HG03342 (cell line): Measurements from ENCODE around the gene HAND2.

ENCODE experiments used
- ATAC-seq: cut with Tn5 transposase; IDR thresholded peaks from one replicate; pipeline ENCODE4 v1.9.1; 2021; ENCODE audit warnings: mild to moderate bottlenecking, moderate library complexity; ENCODE audit not compliant: unreplicated experiment

HAND2 gene

DNA sequence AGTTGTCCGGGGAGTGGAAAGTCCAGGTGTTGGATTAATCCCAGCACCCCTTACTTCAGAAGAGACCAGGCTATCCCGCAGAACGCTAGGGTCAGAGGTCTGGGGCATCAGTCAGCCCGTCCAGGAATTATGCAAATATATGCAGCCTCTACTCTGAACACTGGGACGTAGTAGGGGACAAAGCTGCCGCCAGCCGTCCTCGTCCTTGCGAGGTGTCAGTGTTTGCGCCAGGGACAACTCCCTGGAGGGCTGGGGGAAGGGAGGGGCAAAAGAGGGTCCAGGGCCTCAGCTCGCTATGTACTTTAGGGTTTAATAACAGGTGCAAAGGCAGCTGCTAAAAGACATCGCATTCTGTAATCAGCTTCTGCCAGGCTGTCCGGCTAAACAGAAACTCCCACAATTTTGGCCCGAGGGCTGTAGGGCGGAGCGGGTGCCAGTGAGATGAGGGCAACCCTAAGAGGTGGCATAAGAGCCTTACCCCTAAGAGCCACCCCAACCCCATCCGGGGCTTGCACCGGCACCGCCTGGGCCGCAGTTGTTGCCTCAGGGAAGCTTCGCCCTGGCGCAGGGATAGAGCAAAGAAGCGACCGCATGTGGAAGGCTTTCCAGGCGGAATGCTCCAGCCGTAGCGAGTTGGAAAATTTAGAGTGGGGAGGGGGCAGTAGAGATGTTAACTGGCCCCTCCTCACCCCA, 8.4 kb downstream of the HAND2 start:
- ATAC-seq = no peak

GRCh38 chr4:173520921-173521466, 9.0 kb downstream of the HAND2 start:
- ATAC-seq = no peak

GRCh38 chr4:173519111-173520101, 10.6 kb downstream of the HAND2 start:
- ATAC-seq = no peak

DNA sequence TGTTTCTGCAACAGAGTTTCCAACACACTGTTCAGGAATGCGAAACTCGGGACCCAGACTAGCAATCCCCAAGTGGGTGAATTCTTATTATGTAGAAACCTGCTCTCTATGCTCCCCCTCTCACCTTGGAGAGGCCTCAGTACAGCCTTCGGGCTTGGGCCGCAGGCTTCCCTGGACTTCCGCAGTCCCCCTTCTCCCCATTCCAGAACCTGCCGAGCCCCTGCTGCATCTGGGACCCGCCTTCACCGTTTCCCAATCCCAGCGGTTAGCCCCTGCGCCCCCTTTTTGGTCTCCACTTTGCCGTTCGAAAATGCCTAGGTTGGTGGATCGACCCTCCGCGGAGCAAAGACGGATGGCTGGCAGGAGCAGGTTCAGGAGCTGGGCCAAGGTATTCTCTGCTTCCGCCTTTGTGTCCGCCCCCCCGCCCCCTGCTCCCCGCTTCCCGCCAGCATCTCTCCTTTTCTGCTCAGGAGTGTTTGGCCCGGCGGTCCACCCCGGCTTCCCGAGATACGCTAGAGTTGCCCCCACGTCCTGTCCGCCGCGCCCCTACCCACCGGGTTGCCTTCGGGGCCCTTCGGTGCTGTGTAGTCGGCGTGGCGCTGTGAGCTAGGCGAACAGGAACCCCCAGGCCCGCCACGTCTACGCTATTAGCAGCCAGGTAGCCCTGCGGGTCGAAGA, 11.5 kb downstream of the HAND2 start:
- ATAC-seq = no peak

- no peak for ATAC-seq
Observed at GRCh38 chr4:173517781-173518424, 12.1 kb downstream of the HAND2 start.

GRCh38 chr4:173516621-173517524, 13.2 kb downstream of the HAND2 start:
- no peak for ATAC-seq

DNA sequence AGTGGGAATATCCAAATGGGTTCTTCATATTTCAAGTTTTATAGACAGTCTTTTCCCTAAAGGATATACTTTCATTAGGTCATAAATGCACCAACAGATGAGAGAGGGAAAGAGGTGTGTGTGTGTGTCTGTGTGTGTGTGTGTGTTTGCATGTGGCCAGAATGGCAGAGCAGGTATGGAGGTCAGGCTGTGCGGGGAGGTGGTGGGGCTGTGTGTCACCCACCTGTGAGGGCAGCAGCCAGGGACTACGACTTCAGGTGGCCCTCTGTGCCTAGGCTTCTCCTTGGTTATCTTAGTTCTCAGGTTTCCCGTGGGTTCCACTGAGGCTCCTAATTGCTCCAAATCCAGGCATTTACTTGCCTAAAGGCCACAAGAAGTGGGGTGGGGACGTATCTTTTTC, 14.6 kb downstream of the HAND2 start:
- no peak for ATAC-seq

DNA sequence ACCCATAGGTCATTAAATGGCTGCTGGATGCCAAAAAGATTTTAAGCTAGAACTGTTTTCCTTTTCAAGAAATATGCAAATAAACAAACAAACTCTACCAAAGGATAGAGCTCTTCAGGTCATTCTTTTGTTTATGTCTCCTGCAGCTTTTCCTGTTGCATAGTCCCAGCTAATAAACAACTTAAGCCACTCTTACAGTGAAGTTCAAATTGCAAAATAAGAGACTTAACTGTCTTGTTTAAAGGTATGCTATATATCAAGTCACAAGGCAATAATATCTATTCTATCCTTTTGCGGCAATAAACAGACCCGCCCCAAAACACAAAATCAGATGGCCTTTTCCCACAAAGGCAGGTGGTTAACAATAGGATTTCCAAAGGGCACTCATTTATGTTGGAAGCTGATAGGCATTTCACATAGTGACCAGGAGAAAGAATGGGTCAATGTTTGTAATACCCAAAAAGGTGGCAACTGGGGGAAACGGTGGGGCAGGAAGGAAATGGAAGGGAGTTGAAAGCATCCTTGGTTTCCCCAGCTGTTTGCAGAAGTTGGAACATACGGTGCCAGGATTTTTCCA, 15.3 kb downstream of the HAND2 start:
- no peak for ATAC-seq

GRCh38 chr4:173513651-173514050, 16.4 kb downstream of the HAND2 start:
- no peak for ATAC-seq

DNA sequence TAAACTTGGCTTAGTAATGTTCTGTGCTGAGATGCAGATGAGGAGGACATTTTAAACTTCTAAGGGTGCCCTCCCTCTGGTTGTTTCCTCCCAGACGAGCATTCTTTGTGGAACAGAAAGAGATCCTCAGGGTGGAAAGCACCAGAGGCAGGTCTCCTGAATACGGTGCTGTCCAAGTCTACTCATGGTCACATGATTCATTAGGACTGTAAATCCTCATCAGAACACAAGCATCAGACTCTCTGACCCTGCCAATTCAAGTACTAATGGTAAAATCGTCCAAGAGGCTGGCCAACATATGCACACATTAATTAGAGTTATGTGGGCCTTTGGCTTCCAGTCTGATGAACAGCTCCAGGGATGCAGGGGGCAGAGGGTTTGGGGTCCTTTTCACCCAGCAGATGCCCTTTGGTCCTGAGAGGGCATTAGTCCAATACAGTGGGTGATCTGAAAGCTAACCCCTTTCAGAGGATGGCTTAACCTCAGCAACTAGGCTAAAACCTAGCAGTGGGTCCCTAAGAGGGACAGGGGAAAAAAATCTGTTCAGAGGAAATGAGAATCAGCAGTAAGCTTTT, 18.2 kb downstream of the HAND2 start:
- no peak for ATAC-seq

GRCh38 chr4:173509036-173510001, 20.7 kb downstream of the HAND2 start:
- ATAC-seq = peak; percentile 31

DNA sequence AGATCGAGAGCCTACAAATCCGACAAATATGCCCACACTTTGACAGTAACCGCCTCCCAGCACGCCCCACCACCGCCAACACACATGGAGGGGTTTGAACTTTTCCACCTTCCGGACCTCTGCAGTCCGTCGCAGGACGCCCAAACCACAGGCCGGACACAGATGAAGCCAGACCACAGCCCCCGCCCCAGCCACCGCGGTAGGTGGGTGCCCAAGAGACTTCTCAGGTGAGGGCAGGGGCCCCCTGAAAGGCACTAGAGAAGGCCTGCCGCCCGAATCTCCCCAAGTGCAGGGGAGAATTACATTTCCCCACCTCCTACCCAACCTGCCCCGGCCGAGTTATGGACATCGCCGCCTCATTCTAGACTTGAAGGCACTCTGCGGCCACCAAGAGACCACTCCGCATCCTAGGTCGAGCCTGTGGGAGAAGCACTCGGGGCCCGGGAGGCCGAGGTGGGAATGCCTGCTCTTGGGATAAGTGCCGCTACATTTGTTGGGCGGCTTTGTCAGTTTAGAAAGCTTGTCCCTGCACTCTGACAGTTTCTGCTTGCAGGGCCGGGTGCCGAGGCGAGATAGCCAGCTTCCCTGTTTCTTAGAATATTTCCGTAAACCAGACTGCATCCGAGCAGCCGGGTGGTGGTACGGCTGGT, 21.5 kb downstream of the HAND2 start:
- ATAC-seq = no peak

DNA sequence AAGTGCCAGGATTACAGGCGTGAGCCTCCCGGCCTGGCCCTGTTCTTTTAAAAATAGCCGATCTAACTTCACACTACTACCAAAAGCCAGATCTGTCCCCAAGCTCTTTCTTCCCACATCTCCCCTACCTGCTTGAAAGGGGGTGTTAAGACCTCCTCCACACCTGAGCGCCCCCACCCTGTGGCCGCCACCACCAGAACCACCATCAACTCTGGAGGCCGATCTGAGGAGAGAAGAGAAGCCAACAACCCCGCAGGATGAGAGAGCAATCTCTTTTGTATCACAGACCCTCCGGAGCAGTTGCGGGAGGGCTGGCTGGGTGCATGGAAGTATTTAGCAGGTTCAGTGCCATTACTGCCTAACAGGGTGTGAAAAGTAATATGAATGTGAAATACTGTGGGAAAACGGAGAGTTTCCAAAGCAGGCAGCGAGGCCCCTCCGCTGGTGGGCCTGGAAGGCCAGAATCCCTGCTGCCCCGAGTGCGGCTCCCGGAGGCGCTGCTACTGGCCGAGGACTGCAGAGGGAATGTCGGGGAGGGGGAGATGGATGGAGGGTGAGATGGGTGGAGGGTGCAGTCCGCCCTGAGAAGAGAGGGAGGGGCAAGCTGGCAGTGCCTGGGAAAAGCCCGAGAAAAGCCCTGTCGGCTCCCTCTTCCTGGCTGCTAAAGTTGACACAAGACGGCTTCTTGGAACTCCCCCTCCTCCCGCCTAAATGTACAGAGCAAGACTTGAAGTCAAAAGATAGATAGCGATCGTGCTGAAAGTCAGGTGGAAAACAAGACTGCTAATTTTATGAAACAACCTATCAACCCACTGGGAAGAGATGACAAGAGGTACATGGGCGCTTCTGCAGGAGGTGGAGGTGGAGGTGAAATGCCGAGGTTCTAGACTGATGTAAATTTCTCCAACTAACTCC, 22.3 kb downstream of the HAND2 start:
- no peak for ATAC-seq

- peak; percentile 17 for ATAC-seq
Observed at GRCh38 chr4:173506597-173507211, 23.3 kb downstream of the HAND2 start.

GRCh38 chr4:173505924-173506518, 24.0 kb downstream of the HAND2 start:
- ATAC-seq = peak; percentile 76

- no peak for ATAC-seq
Observed at GRCh38 chr4:173504181-173504503, 25.9 kb downstream of the HAND2 start.
